HepG2 (cell line): ENCODE measurements around the gene LTB4R2. TPM values are rescaled to one million over a fixed set of nuclear protein-coding genes. Genes with fewer than 3 reads are reported as not detected.

Experiments
- AKNA ChIP-seq: sonication (generic); formaldehyde crosslinking; IDR thresholded peaks from 2 replicates; pipeline ENCODE4 v1.4.0; 2020; ENCODE audit warnings: missing genetic modification reagents, borderline replicate concordance
- CREBL2 ChIP-seq: sonication (generic); formaldehyde crosslinking; IDR thresholded peaks from 2 replicates; pipeline ENCODE4 v1.8.1; 2023; ENCODE audit warnings: missing genetic modification reagents, mild to moderate bottlenecking, borderline replicate concordance
- KLF13 ChIP-seq: sonication (generic); formaldehyde crosslinking; IDR thresholded peaks from 2 replicates; pipeline ENCODE4 v1.4.0; 2020; ENCODE audit warnings: mild to moderate bottlenecking, missing genetic modification reagents
- SPEN ChIP-seq: sonication (generic); formaldehyde crosslinking; IDR thresholded peaks from 2 replicates; pipeline ENCODE4 v1.5.1; 2020; ENCODE audit warnings: low read depth, mild to moderate bottlenecking, missing genetic modification reagents
- TEAD3 ChIP-seq: optimal IDR thresholded peaks from 2 replicates; pipeline ENCODE3; 2016; ENCODE audit warnings: borderline replicate concordance
- TFE3 ChIP-seq: IDR thresholded peaks from 2 replicates; pipeline ENCODE4 v1.6.1; 2016
- THAP11 ChIP-seq: IDR thresholded peaks from 2 replicates; pipeline ENCODE4 v1.6.1; 2016; ENCODE audit warnings: missing biosample characterization, missing genetic modification reagents
- THAP7 ChIP-seq: sonication (generic); formaldehyde crosslinking; IDR thresholded peaks from 2 replicates; pipeline ENCODE4 v1.8.1; 2023; ENCODE audit warnings: mild to moderate bottlenecking, missing genetic modification reagents
- TP53 ChIP-seq: sonication (generic); formaldehyde crosslinking; conservative IDR thresholded peaks from 2 replicates; pipeline ENCODE4 v1.4.0; 2020; ENCODE audit warnings: missing genetic modification reagents
- U2AF1 ChIP-seq: fragments of 200-400 bp; formaldehyde crosslinking; optimal IDR thresholded peaks from 2 replicates; pipeline ENCODE3; 2017; ENCODE audit warnings: mild to moderate bottlenecking, low read depth, low read length
- ZBTB7A ChIP-seq: sonication (generic); formaldehyde crosslinking; IDR thresholded peaks from 2 replicates; pipeline ENCODE4 v1.8.0; 2022; ENCODE audit warnings: mild to moderate bottlenecking, missing genetic modification reagents
- ZFY ChIP-seq: sonication (generic); formaldehyde crosslinking; IDR thresholded peaks from 2 replicates; pipeline ENCODE4 v1.4.0; 2020; ENCODE audit warnings: missing genetic modification reagents
- ZNF274 ChIP-seq: sonication (generic); formaldehyde crosslinking; IDR thresholded peaks from 2 replicates; pipeline ENCODE4 v1.5.1; 2020; ENCODE audit warnings: mild to moderate bottlenecking, missing genetic modification reagents
- ZNF562 ChIP-seq: sonication (generic); formaldehyde crosslinking; IDR thresholded peaks from 2 replicates; pipeline ENCODE4 v1.8.0; 2022; ENCODE audit warnings: missing genetic modification reagents, borderline replicate concordance
- ZNF563 ChIP-seq: sonication (generic); formaldehyde crosslinking; IDR thresholded peaks from 2 replicates; pipeline ENCODE4 v1.8.0; 2022; ENCODE audit warnings: mild to moderate bottlenecking, moderate library complexity, missing genetic modification reagents
- ZNF644 ChIP-seq: IDR thresholded peaks from 2 replicates; pipeline ENCODE4 v1.6.1; 2016; ENCODE audit warnings: low read depth
- ZNF737 ChIP-seq: sonication (generic); formaldehyde crosslinking; IDR thresholded peaks from 2 replicates; pipeline ENCODE4 v1.5.0; 2020; ENCODE audit warnings: missing genetic modification reagents, mild to moderate bottlenecking, borderline replicate concordance
- polyA plus RNA-seq, 8 experiments: library from polyadenylated mRNA; depleted of rRNA in 3 of 8; stranded (reverse) in 7 of 8; unstranded in 1 of 8; fragments of >200 nt; fragmentation: Illumina TruSeq in 4 of 8; extraction: Trizol in 4 of 8; gene quantifications; 2 replicates each; pipeline versions ENCODE4 v1.2.1 to v1.2.3, GENCODE V29; 2011 to 2016; ENCODE audit warnings: low read depth in 4 of 8, missing spikeins in 1 of 8, mixed read lengths in 1 of 8; ENCODE audit not compliant: insufficient read depth in 1 of 8
- total RNA-seq, 5 experiments: library from RNA; depleted of rRNA; stranded (reverse); fragments of >200 nt; fragmentation: Illumina TruSeq; extraction: Trizol; gene quantifications; 2 replicates each; pipeline ENCODE4 v1.2.3, GENCODE V29; 2016; ENCODE audit warnings: low read depth in 1 of 5
- TF ChIP-seq, protein P1 (sequence below): sonication (generic); formaldehyde crosslinking; IDR thresholded peaks from 2 replicates; pipeline ENCODE4 v1.9.0; 2021; ENCODE audit warnings: missing genetic modification reagents, borderline replicate concordance

Gene LTB4R2
- total and polyA plus RNA-seq, 2 of the 13 experiments (the other 11 are each of a cell fraction or from before 2014, with no cell fraction given) = 3.9 to 6.9 TPM

DNA sequence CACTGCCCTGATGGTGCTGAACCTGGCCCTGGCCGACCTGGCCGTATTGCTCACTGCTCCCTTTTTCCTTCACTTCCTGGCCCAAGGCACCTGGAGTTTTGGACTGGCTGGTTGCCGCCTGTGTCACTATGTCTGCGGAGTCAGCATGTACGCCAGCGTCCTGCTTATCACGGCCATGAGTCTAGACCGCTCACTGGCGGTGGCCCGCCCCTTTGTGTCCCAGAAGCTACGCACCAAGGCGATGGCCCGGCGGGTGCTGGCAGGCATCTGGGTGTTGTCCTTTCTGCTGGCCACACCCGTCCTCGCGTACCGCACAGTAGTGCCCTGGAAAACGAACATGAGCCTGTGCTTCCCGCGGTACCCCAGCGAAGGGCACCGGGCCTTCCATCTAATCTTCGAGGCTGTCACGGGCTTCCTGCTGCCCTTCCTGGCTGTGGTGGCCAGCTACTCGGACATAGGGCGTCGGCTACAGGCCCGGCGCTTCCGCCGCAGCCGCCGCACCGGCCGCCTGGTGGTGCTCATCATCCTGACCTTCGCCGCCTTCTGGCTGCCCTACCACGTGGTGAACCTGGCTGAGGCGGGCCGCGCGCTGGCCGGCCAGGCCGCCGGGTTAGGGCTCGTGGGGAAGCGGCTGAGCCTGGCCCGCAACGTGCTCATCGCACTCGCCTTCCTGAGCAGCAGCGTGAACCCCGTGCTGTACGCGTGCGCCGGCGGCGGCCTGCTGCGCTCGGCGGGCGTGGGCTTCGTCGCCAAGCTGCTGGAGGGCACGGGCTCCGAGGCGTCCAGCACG, 6.1 kb downstream of the LTB4R2 start (continued):
- TF ChIP-seq ZNF562 (CRISPR knock-in tag) (no peak), AKNA (CRISPR knock-in tag) (peak; percentile 97), SPEN (CRISPR knock-in tag) (peak; percentile 96), KLF13 (CRISPR knock-in tag) (peak; percentile 94; the same call in 1 of the 2 replicates), ZBTB7A (CRISPR knock-in tag) (peak; percentile 89), ZNF563 (CRISPR knock-in tag) (peak; percentile 99), TFE3 (CRISPR knock-in tag) (peak; percentile 88), THAP11 (CRISPR knock-in tag) (peak; percentile 85), CREBL2 (CRISPR knock-in tag) (peak; percentile 97; the same call in 1 of the 2 replicates), TEAD3 (CRISPR knock-in tag) (peak; percentile 70), ZNF644 (CRISPR knock-in tag) (peak; percentile 40; the same call in 1 of the 2 replicates), U2AF1 (peak; percentile 76), TP53 (CRISPR knock-in tag) (peak; percentile 95), THAP7 (0 out of 2 replicates have a peak, but pooled peaks have one; percentile 75), ZNF274 (CRISPR knock-in tag) (peak; percentile 99), ZNF737 (CRISPR knock-in tag) (peak; percentile 91), ZFY (peak; percentile 98)
- TF ChIP-seq, protein P1, sequence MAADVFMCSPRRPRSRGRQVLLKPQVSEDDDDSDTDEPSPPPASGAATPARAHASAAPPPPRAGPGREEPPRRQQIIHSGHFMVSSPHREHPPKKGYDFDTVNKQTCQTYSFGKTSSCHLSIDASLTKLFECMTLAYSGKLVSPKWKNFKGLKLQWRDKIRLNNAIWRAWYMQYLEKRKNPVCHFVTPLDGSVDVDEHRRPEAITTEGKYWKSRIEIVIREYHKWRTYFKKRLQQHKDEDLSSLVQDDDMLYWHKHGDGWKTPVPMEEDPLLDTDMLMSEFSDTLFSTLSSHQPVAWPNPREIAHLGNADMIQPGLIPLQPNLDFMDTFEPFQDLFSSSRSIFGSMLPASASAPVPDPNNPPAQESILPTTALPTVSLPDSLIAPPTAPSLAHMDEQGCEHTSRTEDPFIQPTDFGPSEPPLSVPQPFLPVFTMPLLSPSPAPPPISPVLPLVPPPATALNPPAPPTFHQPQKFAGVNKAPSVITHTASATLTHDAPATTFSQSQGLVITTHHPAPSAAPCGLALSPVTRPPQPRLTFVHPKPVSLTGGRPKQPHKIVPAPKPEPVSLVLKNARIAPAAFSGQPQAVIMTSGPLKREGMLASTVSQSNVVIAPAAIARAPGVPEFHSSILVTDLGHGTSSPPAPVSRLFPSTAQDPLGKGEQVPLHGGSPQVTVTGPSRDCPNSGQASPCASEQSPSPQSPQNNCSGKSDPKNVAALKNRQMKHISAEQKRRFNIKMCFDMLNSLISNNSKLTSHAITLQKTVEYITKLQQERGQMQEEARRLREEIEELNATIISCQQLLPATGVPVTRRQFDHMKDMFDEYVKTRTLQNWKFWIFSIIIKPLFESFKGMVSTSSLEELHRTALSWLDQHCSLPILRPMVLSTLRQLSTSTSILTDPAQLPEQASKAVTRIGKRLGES (CRISPR knock-in tag) = peak; percentile 95
